K562 (cell line): ENCODE data around the gene ZNF8. TPM values are rescaled to one million over a fixed set of nuclear protein-coding genes. Genes with fewer than 3 reads are reported as not detected.

Experiments
- GABPB1 ChIP-seq: sonication (generic); formaldehyde crosslinking; IDR thresholded peaks from 2 replicates; pipeline ENCODE4 v1.8.0; 2022; ENCODE audit warnings: mild to moderate bottlenecking, missing genetic modification reagents
- KAT2B ChIP-seq: IDR thresholded peaks from one replicate; pipeline ENCODE4 v1.6.1; 2012; ENCODE audit warnings: low read depth, mild to moderate bottlenecking, control low read depth, inconsistent platforms, low read length, moderate library complexity
- MECOM ChIP-seq: fragments of 250-450 bp; sonication (Bioruptor Pico); IDR thresholded peaks from 2 replicates; pipeline ENCODE4 v1.8.0; 2022; ENCODE audit warnings: inconsistent platforms
- MTA2 ChIP-seq: fragments of 450-650 bp; IDR thresholded peaks from 2 replicates; pipeline ENCODE4 v1.6.1; 2016; ENCODE audit warnings: low read depth
- NR2F6 ChIP-seq: fragments of 450-650 bp; formaldehyde crosslinking; IDR thresholded peaks from 2 replicates; pipeline ENCODE4 v1.4.0; 2020; ENCODE audit warnings: mild to moderate bottlenecking
- PCBP2 ChIP-seq: fragments of 200-400 bp; formaldehyde crosslinking; IDR thresholded peaks from 2 replicates; pipeline ENCODE4 v1.6.1; 2018; ENCODE audit warnings: low read length, low read depth, mild to moderate bottlenecking, moderate library complexity; ENCODE audit not compliant: poor library complexity, severe bottlenecking
- REST ChIP-seq, 2 experiments: fragments of 450-650 bp; formaldehyde crosslinking in 1 of 2; IDR thresholded peaks; 2 replicates each; pipeline versions ENCODE4 v1.4.0 to v1.6.1; 2014 to 2020; ENCODE audit warnings: mild to moderate bottlenecking in 2 of 2, borderline replicate concordance in 1 of 2, low read depth in 1 of 2
- RHOXF2B ChIP-seq: fragments of 250-450 bp; sonication (Bioruptor Pico); conservative IDR thresholded peaks from 2 replicates; pipeline ENCODE4 v1.5.1; 2021
- SRSF1 ChIP-seq: fragments of 200-400 bp; formaldehyde crosslinking; IDR thresholded peaks from 2 replicates; pipeline ENCODE4 v1.6.1; 2017; ENCODE audit warnings: mild to moderate bottlenecking, low read depth, low read length, moderate library complexity
- TCF7L2 ChIP-seq: fragments of 150-350 bp; IDR thresholded peaks from 2 replicates; pipeline ENCODE4 v1.6.1; 2016; ENCODE audit warnings: low read depth, mild to moderate bottlenecking, low read length, moderate library complexity
- ZNF280B ChIP-seq: fragments of 250-450 bp; sonication (Bioruptor Pico); IDR thresholded peaks from 2 replicates; pipeline ENCODE4 v1.5.1; 2021; ENCODE audit warnings: mild to moderate bottlenecking
- polyA plus RNA-seq, 8 experiments: library from polyadenylated mRNA; depleted of rRNA in 4 of 8; stranded (reverse) in 5 of 8; unstranded in 3 of 8; fragments of >200 nt; fragmentation: Nextera tagmentation in 2 of 8; fragmentation: Illumina TruSeq in 1 of 8; extraction: Ambion mirVana in 2 of 8; extraction: Trizol in 1 of 8; gene quantifications; 2 replicates each; pipeline versions ENCODE4 v1.2.1 to v1.2.3, GENCODE V29; 2011 to 2014; ENCODE audit warnings: inconsistent platforms in 1 of 8, missing spikeins in 1 of 8
- total RNA-seq, 7 experiments: library from RNA; depleted of rRNA in 6 of 7; stranded (reverse); fragments of >200 nt in 6 of 7; fragmentation: Illumina TruSeq in 2 of 7; extraction: Trizol in 2 of 7; gene quantifications; 2 replicates each; pipeline versions ENCODE4 v1.2.1 to v1.2.3, GENCODE V29; 2011 to 2021; ENCODE audit warnings: low replicate concordance in 1 of 7

Gene ZNF8
- total and polyA plus RNA-seq, 9 of the 15 experiments (the other 6 are each of a cell fraction or from before 2014, with no cell fraction given) = 0.71 to 7.7 (median 4.7) TPM

- TF ChIP-seq PCBP2 (no peak), SRSF1 (no peak), TCF7L2 (no peak), MECOM (CRISPR knock-in tag) (no peak), NR2F6 (CRISPR knock-in tag) (no peak), MTA2 (peak; percentile 23; the same call in 1 of the 2 replicates), KAT2B (no peak), GABPB1 (CRISPR knock-in tag) (peak; percentile 99), ZNF280B (CRISPR knock-in tag) (no peak), REST (IDR thresholded peaks at IDR 0.05; ENCODE audit: borderline replicate concordance) (no peak), REST (CRISPR knock-in tag; IDR thresholded peaks at IDR 0.05; ENCODE audit: low read depth) (peak; percentile 81), RHOXF2B (CRISPR knock-in tag) (no peak)
These were observed 48.4 kb downstream of the ZNF8 start, which contains the start of gene ZSCAN22 (continued) for GRCh38 chr19:58326914-58327726.
